ENCODE data around the gene ZDHHC16. TPM values are rescaled to one million over a fixed set of nuclear protein-coding genes. Genes with fewer than 3 reads are reported as not detected.
A peak's percentile ranks its signal among the peaks of the same experiment; 100 is the strongest.

The ZDHHC16 gene
- total and polyA plus RNA-seq, 7 donors, result 19.7 to 44.9 (median 23.3) TPM

GRCh38 chr10:97498076-97498840 is 52.3 kb downstream of the ZDHHC16 start, which contains the start of gene MMS19:
Gene MMS19, minus strand, starts transcription at chr10:97498422. Its CDS starts 38 bp downstream, at chr10:97498384.
- H3K36me3 ChIP-seq (ENCODE audit: insufficient read depth in 1 of 2, low read depth in 1 of 2), result no peaks in the 10 kb centered on the region
- H3K27ac ChIP-seq, result peak within 1 kb of the TSS; percentile 96
- ATAC-seq (peak; percentile 89 to 92 (median 90)), DNase-seq (peak; percentile 100)
- no peaks in the 10 kb centered on the region for H3K27me3 ChIP-seq (ENCODE audit: insufficient read depth in 3 of 3, low read length in 2 of 3)
- WGBS, 3 donors, result 0 to 1% (median 0%) methylated on average over 44 to 73 of the region's 73 CpGs
- H3K4me3 ChIP-seq, result peak within 1 kb of the TSS; percentile 84
- peaks cover 58% of the 10 kb centered on the region for H3K4me1 ChIP-seq
- no peak for TF ChIP-seq CTCF (IDR thresholded peaks at IDR 0.05)
- intact Hi-C loops (cut with DNase I), result no loop called here
- no peaks in the 10 kb centered on the region for H3K9me3 ChIP-seq

DNA sequence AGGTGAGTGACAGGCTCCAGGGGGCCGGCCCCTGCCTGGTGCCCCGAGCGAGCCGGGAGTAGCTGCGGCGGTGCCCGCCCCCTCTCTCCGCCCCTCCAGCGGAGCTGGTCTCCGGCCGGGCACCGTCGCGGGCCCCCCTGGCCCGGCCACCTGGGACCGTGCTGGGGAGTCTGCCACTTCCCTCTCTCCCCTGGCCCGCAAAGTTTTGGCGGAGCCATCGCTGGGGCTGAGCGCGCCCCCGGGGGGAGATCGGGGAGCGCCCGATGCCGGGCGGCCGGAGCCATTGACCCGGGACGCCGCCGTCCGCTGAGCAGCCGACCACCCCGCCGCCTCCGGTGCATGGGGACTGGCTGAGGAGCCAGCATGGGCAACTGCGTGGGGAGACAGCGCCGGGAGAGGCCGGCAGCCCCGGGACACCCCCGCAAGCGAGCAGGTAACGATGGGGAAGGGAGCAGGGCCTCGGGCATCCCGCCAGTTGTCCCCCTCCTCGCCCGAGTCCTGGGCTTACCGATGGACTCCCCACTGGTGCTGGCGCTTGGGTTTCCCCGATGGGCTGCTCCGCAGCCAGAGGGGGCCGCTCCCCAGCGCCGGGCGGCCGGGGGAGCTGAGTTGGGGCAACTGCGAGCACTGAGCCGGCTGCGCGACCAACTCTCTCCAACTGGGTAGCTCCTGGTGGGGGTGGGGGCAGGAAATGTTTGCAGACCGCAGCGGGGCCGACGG is 53.0 kb downstream of the ZDHHC16 start, which contains the start of gene UBTD1:
Gene UBTD1, plus strand, starts transcription at position 84 of the 720 bp plus-strand sequence. Its CDS starts 280 bp downstream, at position 364.
- no peaks in the 10 kb centered on the region for H3K9me3 ChIP-seq
- DNase-seq, result peak; percentile 63 to 78
- H3K4me1 ChIP-seq, result peaks cover 62% of the 10 kb centered on the region
- no peaks in the 10 kb centered on the region for H3K27me3 ChIP-seq (ENCODE audit: insufficient read depth in 3 of 3, low read length in 2 of 3)
- peak; percentile 7 to 32 (median 19) for ATAC-seq
- intact Hi-C loops (cut with DNase I), result no loop called here
- peak within 1 kb of the TSS; percentile 96 for H3K27ac ChIP-seq
- H3K4me3 ChIP-seq, result peak within 1 kb of the TSS; percentile 84
- H3K36me3 ChIP-seq (ENCODE audit: insufficient read depth in 1 of 2, low read depth in 1 of 2), result no peaks in the 10 kb centered on the region
- no peak for TF ChIP-seq CTCF (IDR thresholded peaks at IDR 0.05)
- 0 to 1% (median 0%) methylated on average over 36 to 66 of the region's 66 CpGs for WGBS, 3 donors

DNA sequence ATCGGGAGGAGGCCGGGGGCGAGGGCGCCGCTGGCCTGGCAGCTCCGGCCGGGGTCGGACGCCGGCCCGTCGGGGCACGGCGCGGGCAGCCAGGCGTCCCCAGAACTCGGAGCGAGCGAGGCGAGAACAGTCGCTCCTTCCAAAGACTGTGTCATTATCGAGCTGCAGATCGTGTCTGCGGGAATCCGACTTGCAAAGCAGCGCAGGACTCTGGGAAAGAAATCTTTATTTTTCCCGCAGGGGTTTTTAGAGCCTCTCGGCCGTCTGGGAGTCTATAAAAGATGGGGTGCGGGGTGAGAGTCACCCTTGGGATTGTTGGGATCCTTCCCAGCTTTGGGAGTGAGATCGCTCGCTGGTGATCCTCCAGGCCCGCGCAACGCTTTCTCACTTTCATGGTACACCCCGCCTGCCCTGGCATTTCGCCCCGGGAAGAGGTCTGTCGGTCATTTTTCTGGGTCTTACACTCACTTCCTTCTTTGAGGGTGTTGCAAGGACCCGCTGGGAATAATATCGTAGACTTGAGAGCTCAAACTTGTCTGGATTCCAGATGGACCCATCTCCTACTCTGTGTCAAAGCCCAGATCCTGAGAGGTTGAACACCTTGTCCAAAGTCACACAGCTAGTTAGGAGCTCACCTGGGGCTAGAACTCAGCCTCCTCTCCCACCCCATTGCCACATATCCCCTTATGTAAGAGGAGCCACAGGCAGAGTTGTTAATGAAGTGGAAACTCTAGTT is 53.8 kb downstream of the ZDHHC16 start:
- no peak for TF ChIP-seq CTCF (IDR thresholded peaks at IDR 0.05)
- H3K27me3 ChIP-seq (ENCODE audit: insufficient read depth in 3 of 3, low read length in 2 of 3), result no peaks in the 10 kb centered on the region
- peaks cover 54% of the 10 kb centered on the region for H3K4me1 ChIP-seq
- 0 to 1% (median 1%) methylated on average over 39 to 41 of the region's 41 CpGs for WGBS, 3 donors
- peak overlapping the region; percentile 84 for H3K4me3 ChIP-seq
- H3K27ac ChIP-seq, result peak overlapping the region; percentile 96
- no peaks in the 10 kb centered on the region for H3K36me3 ChIP-seq (ENCODE audit: insufficient read depth in 1 of 2, low read depth in 1 of 2)
- ATAC-seq (no peak), DNase-seq (peak; percentile 84 to 90)
- no peaks in the 10 kb centered on the region for H3K9me3 ChIP-seq
- intact Hi-C loops (cut with DNase I), result loop anchor here (5.0 kb wide), 2 partner anchors 43 to 53 kb away; no protein-coding TSS in a partner anchor

GRCh38 chr10:97500297-97500575 is 54.3 kb downstream of the ZDHHC16 start:
- H3K9me3 ChIP-seq, result no peaks in the 10 kb centered on the region
- peak overlapping the region; percentile 84 for H3K4me3 ChIP-seq
- H3K27me3 ChIP-seq (ENCODE audit: insufficient read depth in 3 of 3, low read length in 2 of 3), result no peaks in the 10 kb centered on the region
- 69 to 81% (median 77%) methylated on average over 2 of the region's 2 CpGs for WGBS, 3 donors
- H3K27ac ChIP-seq, result peak overlapping the region; percentile 96
- ATAC-seq, result no peak
- TF ChIP-seq CTCF (IDR thresholded peaks at IDR 0.05), result no peak
- peaks cover 49% of the 10 kb centered on the region for H3K4me1 ChIP-seq
- intact Hi-C loops (cut with DNase I), result loop anchor here (5.0 kb wide), 2 partner anchors 42 to 52 kb away; no protein-coding TSS in a partner anchor
- DNase-seq, result no peak
- H3K36me3 ChIP-seq (ENCODE audit: insufficient read depth in 1 of 2, low read depth in 1 of 2), result no peaks in the 10 kb centered on the region

Data from psoas muscle (tissue), 8 donors.